LNCAP (cell line): ENCODE data around the gene TMEM203.

Experiments used
- TF ChIP-seq, protein P1 (sequence below): fragments of 450-650 bp; IDR thresholded peaks from 2 replicates; pipeline ENCODE4 v1.5.1; 2017; ENCODE audit warnings: mild to moderate bottlenecking

TMEM203 gene

DNA sequence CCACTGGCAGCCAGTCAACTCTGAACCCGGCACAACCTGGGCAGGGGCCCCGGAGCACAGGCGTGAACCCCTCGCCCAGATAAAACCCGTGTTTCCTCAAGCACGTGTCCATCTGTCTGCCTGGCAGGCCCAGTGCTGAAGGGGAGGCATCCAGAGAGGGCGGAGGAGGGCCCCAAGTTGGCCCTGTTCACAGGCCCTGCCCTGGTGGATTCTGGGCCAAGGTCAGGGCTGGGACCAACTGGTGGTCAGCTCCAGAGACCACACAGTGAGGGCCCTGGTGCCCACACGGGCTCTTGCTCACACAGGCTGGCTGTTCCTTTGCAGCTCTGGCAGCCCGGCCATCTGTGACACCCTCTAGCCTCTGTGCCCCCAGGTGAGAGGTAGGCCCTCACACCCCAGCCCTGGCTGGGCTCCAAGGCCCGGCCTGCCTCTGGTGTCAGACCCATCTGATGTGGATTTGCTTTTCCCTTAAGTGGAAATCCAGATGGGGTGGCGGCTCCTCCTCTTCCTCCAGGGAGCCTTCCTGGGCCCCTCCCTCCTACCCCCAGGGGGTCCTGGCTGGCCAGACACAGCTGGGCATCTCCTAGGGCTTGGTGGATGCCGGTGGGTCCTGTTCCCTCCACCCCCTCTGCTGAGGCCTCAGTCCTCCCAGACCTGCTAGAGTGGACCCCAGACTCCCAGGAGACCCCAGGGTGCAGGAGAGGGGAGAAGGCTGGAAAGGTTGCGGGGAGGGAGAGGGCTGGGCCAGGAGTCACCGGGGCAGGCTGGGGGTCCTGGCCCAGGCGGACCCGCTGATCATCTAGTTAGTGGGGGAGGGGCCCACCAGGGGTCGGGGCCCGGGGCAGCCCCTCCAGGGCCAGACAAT is 45.1 kb upstream of the TMEM203 start:
- TF ChIP-seq, protein P1, sequence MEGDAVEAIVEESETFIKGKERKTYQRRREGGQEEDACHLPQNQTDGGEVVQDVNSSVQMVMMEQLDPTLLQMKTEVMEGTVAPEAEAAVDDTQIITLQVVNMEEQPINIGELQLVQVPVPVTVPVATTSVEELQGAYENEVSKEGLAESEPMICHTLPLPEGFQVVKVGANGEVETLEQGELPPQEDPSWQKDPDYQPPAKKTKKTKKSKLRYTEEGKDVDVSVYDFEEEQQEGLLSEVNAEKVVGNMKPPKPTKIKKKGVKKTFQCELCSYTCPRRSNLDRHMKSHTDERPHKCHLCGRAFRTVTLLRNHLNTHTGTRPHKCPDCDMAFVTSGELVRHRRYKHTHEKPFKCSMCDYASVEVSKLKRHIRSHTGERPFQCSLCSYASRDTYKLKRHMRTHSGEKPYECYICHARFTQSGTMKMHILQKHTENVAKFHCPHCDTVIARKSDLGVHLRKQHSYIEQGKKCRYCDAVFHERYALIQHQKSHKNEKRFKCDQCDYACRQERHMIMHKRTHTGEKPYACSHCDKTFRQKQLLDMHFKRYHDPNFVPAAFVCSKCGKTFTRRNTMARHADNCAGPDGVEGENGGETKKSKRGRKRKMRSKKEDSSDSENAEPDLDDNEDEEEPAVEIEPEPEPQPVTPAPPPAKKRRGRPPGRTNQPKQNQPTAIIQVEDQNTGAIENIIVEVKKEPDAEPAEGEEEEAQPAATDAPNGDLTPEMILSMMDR, result no peak

DNA sequence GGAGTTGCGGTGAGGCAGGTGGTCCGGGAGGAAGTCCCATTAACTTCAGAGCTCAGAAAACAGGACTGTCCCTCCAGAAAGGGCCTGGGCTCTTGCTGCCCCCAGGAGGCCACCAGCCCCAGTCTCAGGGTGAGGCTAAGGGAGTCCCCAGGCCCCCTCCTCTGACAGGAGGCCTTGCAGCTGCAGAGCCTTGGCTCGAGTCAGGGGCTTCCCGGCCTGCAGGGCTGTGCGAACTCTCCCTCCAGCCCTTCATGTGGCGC is 42.4 kb upstream of the TMEM203 start:
- TF ChIP-seq, protein P1, result no peak

DNA sequence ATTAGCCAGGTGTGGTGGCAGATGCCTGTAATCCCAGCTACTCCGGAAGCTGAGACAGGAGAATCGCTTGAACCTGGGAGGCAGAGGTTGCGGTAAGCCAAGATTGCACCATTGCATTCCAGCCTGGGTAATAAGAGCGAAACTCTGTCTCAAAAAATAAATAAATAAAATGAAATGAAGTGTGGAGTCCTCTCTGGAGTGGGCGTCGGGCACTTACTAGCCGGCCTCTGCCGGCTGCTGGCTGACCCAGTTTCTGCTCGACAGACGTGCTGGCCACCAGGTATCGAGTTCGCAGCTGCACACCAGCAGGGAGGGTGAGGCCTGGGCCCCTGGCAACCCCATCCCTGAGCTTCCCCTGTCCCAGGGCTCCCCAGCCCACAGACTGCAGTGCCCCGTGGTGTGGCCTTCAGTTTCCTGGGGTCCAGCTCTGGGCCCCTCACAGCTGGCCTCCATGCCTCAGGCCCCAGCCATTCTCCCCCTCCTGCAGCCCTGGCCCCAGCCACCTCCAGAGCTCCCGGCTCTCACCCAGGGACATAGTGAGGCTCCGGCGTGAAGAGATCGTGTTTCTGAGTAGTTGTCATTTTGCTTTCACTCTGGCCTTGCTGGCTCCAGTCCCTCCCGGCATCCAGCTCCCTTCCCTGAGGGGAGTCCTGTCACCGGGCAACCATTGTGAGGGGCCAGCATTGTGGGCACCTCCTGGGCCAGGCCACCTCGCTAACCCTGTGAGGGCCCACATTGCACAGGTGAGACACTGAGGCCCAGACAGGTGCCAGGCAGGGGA is 41.9 kb upstream of the TMEM203 start:
- TF ChIP-seq, protein P1, result no peak

DNA sequence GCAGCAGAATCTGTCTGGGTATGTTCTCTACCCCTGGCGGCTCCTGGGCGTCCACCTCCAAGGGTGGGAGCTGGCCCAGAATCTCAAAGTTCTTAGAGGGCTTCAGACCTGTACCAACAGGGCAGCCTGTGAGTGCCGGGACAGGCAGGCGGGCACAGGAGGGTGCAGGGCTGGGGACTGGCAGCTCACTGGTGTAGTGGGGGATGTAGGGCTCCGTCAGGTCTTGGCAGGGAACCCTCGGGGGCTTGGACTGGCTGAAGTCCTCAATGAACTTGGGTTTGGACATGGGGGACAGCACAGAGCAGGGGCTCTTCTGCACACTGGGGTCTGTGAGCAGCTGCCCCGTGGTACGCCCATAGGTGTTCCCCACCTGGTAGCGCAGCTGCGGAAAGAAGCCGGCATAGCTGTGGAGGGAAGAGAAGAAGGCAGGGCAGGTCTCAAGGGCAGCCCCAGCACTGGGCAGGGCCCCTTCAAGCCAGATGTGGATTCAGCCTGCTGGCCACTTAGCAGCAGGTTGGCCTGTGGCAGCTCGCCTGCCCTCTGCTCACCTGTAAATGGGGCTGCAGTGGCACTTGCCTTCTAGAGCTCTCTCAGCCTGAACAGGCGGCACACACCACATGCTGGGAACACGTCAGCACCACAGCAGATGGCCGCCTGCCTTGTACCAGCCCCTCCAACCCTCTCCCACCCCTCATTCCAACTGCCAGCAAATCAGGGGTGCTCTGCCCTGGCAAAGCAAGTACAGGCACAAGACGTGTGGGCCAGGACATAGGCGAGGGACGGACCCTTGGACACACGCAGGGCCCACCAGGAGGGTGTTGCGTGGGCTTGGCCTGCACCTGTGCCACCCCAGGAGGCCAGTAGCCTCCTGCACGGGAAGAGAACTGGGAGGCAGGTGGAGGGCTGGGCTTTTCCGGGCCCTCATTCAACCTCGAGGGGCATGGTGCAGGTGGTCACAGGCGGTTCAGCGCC is 40.3 kb upstream of the TMEM203 start:
- TF ChIP-seq, protein P1, result no peak

DNA sequence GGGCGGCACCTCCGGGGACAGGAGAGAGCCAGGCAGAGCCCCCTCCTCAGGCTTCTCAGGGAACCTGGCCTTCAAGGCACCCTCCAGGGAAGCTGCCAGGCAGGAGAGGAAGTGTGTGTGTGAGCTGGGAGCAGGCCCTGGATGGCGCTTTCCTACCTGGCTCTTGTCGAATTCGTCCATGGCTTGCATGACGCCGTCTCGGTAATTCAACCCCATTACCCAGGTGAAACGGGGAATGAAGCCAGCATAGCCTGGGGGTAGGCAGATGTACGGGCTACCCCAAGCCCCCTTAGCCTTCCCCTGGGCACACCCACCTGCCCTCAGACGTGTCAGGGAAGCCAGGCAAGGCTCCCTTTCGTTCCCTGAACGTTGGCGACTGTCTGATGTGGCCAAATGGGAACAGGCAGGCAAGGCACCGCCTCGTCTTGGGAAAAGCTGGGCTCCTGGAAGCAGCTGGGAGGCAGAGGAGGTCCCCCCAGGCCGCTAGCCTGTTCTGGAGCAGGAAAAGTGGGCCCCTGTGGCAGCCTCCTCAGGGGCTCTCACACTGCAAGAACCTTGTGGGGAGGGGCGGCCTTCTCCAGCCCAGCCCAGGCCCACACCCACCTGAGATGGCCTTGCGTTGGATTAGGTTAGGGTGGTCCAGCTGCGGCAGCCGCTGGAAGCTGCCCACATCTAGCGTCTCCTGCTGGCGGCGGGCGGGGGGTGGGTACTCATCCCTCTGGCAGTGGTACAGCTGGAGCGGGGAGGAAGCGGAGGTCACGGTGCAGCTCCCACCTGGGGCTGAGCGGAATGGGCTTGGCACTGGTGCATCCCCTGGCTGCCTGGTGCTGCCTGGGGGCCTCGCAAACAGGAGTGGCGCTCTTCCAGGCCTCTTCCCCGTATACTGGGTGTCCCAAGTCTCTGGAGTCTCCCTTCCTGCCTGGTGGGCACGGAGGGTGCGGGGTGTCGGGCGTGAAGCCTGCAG is 39.3 kb upstream of the TMEM203 start:
- TF ChIP-seq, protein P1, result no peak

DNA sequence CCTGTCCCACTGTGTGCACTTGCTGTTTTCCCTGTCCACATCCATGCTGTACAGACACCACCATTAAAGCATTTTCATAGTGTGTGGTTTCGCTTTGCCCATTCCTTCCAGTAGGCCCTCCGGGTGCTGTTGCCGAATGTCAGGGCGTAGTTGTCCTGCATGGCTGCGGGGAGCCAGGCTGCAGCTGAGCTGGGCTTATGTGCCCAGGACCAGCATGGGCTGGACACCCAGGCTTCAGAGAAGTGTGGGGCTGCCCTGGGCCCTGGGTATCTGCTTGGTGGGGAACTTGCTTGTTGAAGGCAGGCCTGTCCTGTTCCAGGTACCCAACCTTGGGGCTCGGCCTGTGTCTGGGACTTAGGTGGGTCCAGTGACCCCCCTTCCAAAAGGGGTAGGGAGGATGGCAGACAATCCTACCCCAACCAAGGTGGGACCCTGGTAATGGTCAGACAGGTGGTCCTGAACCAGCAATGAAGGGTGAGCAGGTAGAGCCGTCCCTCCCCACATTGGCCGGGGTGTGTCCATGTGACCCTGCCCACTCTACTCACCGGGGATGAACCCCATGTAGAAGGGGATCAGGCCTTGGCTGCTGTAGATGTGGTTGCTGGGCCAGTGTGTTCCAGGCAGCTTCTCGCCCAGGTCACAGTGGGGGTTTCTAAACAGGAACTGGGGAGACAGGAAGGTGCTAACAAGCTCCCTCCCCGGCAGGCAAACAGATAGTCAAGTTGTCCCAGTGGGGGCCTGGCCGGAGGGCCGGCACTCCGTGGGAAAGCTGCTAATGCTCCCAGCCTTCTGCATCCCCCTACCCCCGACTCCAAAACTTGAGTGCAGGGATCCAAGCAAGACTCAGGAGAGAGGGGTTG is 38.4 kb upstream of the TMEM203 start:
- TF ChIP-seq, protein P1, result no peak
